Glomerular visceral epithelial cell (primary cell): ENCODE measurements around the gene SAPCD2.
A peak's percentile ranks its signal among the peaks of the same experiment; 100 is the strongest.

Experiments used
- DNase-seq: peaks from one replicate; pipeline ENCODE4 v3.0.0-alpha.2; 2016; ENCODE audit errors: extremely low spot score

Gene SAPCD2

GRCh38 chr9:137031904-137032640 is 38.3 kb downstream of the SAPCD2 start, which contains the start of gene FUT7:
FUT7 (minus strand) TSS chr9:137032088; CDS start chr9:137031991, 97 bp downstream.
- DNase-seq = no peak

- DNase-seq = no peak
Measured at GRCh38 chr9:137030538-137031527, 39.5 kb downstream of the SAPCD2 start.

- DNase-seq = no peak
Measured at GRCh38 chr9:137030006-137030405, 40.4 kb downstream of the SAPCD2 start.

GRCh38 chr9:137029058-137029936 is 41.1 kb downstream of the SAPCD2 start:
- DNase-seq = peak; percentile 75

DNA sequence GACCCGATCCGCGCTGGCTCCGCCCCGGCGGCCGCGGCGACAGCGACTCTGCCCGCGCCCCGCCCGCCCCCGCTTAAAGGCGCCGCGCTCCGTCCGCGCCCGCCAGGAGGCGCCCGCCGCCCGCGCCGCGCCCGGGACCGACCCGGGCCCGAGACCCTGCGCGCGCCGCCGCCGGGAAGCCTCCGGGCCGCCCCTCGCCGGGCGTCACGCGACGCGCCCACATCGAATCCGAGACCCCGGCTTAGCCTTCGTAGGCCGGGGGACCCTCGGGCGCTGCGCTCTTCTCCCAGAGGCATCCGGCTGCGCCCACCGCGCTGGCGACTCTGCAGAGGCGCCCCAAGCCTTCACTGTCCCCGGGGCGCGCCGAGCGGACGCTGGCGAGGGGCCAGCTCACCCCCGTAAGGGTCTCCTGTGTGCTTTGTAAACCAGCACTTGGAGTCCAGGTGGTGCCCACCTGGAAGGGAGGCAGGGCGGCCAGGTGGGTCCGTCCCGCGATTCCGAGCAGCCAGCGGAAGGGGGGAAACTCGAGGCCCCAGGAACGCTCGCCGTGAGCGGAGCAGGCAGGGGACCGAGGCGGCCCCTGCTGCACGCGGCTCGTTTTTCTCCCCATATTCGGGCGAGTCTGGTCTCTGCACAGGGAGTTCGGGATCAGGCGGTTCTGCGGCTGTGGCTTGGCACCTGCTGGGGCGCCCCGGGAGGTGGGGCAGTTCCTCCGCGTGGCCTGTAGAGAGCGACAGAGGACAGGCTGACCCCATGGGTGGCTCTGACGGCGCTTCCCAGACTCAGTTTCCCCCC is 41.9 kb downstream of the SAPCD2 start:
- peak; percentile 58 for DNase-seq

DNA sequence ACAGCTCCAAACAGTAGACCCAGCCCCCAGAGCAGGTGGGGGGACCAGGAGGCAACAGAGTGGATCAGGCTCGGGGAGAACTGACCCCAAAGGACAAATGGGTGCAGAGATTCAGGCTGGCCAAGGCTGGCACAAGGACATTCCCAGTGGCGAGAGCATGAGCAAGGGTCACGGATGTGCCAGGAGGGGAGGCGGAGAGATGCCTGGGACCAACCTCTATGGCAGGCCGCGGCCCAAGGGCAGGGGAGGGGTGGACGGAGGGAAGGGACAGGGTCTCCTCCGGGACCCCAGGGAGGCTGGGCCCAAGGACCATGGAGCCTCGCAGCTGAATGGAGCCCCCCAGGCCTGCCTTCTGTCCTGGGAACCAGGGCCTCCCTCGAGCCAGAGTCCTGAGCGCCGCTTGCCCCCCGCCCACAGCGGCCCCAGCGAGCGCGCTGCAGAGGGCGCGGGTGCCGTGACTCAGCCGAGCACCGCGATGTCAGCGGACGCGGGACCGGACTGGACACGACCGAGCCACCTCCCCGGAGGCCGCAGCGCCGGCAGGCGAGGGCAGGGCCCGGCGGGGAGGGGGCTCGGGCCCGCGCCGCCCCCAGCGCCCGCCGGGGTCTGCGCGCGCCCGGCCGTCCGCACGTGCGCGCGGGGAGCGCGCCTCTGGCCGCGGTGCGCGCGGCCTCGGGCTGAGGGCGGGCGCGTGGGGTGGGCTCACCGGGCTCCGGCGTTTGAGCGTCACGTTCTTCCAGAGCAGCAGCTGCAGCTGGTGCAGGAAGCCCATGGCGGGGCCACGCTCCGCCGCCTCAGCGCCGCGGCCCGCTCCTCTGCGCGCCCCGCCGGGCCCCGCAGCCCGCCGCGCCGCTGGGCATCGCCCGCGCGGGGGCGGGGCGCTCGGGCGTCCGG is 42.7 kb downstream of the SAPCD2 start, which contains the start of gene ABCA2:
Gene ABCA2, minus strand, starts transcription at position 869 of the 894 bp plus-strand sequence. Its CDS starts 97 bp downstream, at position 772.
- no peak for DNase-seq

- no peak for DNase-seq
Measured at GRCh38 chr9:137026828-137027227, 43.5 kb downstream of the SAPCD2 start.

GRCh38 chr9:137026384-137026783 is 44.0 kb downstream of the SAPCD2 start:
- DNase-seq = no peak

- DNase-seq = no peak
Measured at GRCh38 chr9:137025517-137025966, 44.8 kb downstream of the SAPCD2 start.

DNA sequence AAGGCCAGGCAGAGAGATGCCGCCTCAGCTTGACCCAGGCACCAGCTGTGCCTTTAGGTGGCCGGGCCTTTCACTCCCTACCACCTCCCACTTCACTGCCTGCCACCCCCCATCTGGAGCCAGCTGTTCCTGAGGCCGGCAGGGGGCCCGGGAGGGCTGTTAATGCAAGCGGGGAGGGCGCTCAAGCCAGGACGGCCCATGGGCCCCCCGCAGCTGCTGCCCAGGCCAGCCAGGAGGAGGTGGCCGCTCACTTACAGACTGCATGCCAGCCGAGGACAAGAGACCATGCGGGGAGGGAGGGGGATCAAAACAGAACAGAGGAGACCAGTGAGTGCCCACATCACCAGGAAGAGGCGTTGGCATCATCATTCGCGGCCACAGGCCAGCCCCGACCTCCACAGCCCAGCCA is 46.8 kb downstream of the SAPCD2 start:
- DNase-seq = no peak

DNA sequence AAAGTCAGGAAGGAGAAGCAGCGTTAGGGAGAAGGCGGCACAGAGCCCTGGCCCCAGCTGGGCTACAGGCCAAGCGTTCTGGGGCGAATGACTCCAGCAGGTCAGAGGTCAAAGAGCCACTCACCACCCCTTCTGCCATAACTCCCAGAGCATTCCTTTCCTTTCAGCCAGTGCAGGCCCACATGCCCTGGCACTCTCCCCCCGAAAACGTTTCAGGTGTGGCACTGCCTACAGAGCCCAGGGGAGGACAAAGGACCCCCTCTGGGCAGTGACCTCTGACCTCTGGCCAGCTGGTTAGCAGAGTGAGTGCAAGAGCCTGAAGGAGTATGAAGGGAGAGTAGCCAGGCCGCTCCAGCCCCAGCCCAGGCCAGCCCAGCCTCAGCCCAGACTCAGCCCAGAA is 47.2 kb downstream of the SAPCD2 start:
- DNase-seq = no peak

GRCh38 chr9:137022662-137023008 is 47.7 kb downstream of the SAPCD2 start:
- DNase-seq = no peak

DNA sequence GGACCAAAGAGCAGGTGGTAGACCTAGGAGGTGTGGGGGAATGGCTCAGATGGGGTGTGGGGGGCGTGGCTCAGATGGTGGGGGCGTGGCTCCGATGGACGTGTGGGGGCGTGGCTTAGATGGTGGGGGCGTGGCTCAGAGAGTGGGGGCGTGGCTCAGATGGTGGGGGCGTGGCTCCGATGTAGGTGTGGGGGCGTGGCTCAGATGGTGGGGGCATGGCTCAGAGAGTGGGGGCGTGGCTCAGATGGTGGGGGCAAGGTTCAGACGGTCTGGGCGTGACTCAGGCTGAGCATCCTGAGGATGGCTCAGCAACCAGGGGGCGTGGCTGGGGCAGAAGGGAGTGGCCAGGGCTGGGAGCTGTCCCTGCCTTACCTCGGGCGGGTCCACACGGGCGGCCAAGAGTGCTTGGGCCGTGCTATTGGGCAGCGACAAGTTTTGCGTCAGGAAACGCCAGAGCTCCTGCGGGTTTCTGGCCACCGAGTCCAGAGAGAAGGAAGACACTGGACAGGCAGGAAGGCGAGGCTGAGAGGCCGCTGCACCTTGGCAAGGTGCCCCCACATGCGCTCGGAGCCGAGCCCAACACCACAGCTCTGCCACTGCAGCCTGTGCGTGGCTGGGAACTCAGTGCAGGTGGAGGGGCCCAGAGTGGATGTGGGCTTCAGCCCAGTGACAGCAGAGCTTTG is 48.2 kb downstream of the SAPCD2 start:
- DNase-seq = peak; percentile 71

DNA sequence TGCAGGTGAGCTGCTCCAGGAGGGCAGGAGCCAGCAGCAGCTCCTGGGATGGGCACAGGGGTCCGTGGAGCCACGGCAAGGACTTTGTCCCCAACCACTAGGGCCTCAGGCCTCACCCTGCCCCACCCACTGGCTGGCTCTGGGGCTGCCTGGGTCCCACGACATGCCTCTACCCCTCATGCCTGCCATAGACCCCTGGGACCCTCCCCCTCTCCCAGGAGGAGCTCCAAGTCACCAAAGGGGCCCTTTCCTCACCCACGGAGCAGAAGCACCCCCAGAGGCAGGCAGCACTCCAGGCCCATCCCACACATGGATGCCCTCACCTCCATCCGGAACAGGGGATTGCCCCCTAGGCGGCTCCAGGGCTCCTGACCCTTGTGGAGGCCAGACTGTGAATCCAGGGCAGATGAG is 48.8 kb downstream of the SAPCD2 start:
- no peak for DNase-seq

DNA sequence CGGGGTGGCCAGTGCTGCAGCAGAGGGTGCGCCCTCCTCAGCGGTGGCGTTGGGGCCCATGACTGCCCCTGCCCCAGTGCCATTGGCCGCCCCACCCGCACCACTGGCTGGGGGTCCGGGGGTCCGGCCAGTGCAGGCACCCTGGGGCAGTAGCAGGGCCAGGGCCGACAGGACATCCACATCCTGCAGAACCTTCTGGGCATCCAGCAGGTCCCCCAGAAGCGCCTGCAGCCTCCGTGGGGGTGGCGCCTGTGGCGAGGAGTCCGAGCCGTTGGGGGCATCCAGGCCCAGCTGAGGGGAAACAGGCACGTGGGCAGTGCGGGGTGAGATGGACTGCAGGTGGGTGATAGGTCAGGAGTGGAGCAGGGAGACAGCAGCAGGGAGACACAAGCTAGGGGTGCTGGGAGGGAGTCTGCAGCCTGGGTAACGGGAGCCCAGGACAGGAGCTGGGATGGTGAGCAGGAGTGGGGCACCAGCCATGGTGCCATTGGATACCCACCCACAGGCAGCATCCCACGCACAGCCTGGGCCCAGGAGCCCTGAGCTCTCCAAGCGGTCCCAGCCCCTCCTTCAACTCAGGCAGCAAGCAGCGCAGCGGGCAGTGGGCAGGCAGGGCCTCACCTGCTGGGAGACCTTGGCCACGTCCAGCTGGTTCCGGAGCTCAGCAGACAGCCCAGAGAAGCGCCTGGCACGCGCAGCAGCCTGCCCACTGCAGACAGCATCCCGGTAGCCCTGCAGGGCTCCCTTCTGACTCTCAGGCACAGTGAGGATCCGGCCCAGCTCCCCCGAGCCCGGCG is 49.4 kb downstream of the SAPCD2 start:
- no peak for DNase-seq

GRCh38 chr9:137019891-137020683 is 50.3 kb downstream of the SAPCD2 start:
- no peak for DNase-seq
